ENCODE measurements around the gene ZNG1A.
"Not testable (repeated sequence)": the region's sequence is repeated elsewhere in the genome, so short reads cannot be mapped to it uniquely, and the experiment has no call there.

- not testable (repeated sequence) for TF ChIP-seq CTCF, POLR2AphosphoS5, POLR2A (IDR thresholded peaks at IDR 0.05)
Measured at GRCh38 chr9:99867-100266, 79.0 kb downstream of the ZNG1A start.
